Pancreas (tissue), 10 donors: ENCODE measurements around the gene ZNF524. TPM values are rescaled to one million over a fixed set of nuclear protein-coding genes. Genes with fewer than 3 reads are reported as not detected.

ENCODE experiments used
- ATAC-seq, 4 donors: fragments of 200-7000 bp; cut with Tn5 transposase; one replicate each; pipeline versions ENCODE4 v1.8.0 to v1.9.1; 2020; ENCODE audit warnings: mild to moderate bottlenecking in 4 of 4, moderate library complexity in 4 of 4
- DNase-seq, 6 donors: peaks; one replicate each; pipeline ENCODE4 v3.0.0-alpha.2; 2020
- FAIRE-seq: peaks from 2 replicates; lab custom pipeline; 2012; peaks lifted over from hg19 to GRCh38; lab: Jason Lieb, UNC
- H3K27ac ChIP-seq, 4 donors: fragments of 200-600 bp; sonication (generic); 1 replicate in 3 of 4; 2 replicates in 1 of 4; pipeline versions ENCODE4 v1.5.0 to v1.8.0; 2020
- H3K27me3 ChIP-seq, 4 donors: fragments of 200-600 bp; one replicate each; pipeline ENCODE4 v1.8.0; 2021
- H3K36me3 ChIP-seq, 3 donors: fragments of 200-600 bp; sonication (generic) in 1 of 3; one replicate each; pipeline versions ENCODE4 v1.5.0 to v1.8.0; 2020 to 2021
- H3K4me1 ChIP-seq, 3 donors: fragments of 200-600 bp; one replicate each; pipeline ENCODE4 v1.8.0; 2021
- H3K4me3 ChIP-seq, 4 donors: fragments of 200-600 bp; sonication (generic) in 2 of 4; one replicate each; pipeline versions ENCODE4 v1.5.0 to v1.8.0; 2020 to 2021
- H3K9me3 ChIP-seq, 4 donors: fragments of 200-600 bp; one replicate each; pipeline ENCODE4 v1.8.0; 2021
- WGBS, 2 donors: extraction: QIAGEN DNeasy Blood & Tissue Kit; methylation state at CpG; one replicate each; pipeline ENCODE4 v1.1.7; 2013; 5-methylcytosine and 5-hydroxymethylcytosine counted together
- intact Hi-C, 3 donors: fragments of 100-400 bp; cut with DNase I; formaldehyde crosslinking; loops; one replicate each; pipeline versions ENCODE4 v1.11.1 to v1.14.2; 2022
- polyA plus RNA-seq, 2 donors: library from polyadenylated mRNA; stranded (reverse); fragments of 200-250 nt; gene quantifications; one replicate each; pipeline ENCODE4 v1.2.3, GENCODE V29; 2013
- total RNA-seq, 6 donors: library from RNA; stranded (reverse); fragmentation: NEBNext Ultra II Directional in 4 of 6; extraction: Animal tissue kit (Norgen Biotek cat#: 25700) in 4 of 6; gene quantifications; one replicate each; pipeline versions ENCODE4 v1.2.1 to v1.2.4, GENCODE V29; 2021 to 2023
- TF ChIP-seq, protein P1 (sequence below), 4 donors: fragments of 200-600 bp; sonication (generic) in 3 of 4; IDR thresholded peaks; one replicate each; pipeline versions ENCODE4 v1.5.0 to v1.8.0; 2021; ENCODE audit warnings: antibody characterized with exemption in 4 of 4
- donor health status: healthy with polysubstance abuse.
- donor health status: DM: no; HTN: no; CAD: no; lungs with moderate emphysema.
- donor health status: DM: no; HTN: no; CAD: no.
- donor health status: control.
- donor health status: control.
- donor health status: Bipolar disorder and iron deficiency.
- donor health status: DM: yes; HTN: yes; CAD: no.
- donor health status: DM: no; HTN: no; CAD: no.
- donor health status: DM: no; HTN: no; CAD: no.
- donor health status: DM: yes; HTN: yes; CAD: no.

The ZNF524 gene
- total and polyA plus RNA-seq, 8 donors = 17.1 to 79.4 (median 33.1) TPM

DNA sequence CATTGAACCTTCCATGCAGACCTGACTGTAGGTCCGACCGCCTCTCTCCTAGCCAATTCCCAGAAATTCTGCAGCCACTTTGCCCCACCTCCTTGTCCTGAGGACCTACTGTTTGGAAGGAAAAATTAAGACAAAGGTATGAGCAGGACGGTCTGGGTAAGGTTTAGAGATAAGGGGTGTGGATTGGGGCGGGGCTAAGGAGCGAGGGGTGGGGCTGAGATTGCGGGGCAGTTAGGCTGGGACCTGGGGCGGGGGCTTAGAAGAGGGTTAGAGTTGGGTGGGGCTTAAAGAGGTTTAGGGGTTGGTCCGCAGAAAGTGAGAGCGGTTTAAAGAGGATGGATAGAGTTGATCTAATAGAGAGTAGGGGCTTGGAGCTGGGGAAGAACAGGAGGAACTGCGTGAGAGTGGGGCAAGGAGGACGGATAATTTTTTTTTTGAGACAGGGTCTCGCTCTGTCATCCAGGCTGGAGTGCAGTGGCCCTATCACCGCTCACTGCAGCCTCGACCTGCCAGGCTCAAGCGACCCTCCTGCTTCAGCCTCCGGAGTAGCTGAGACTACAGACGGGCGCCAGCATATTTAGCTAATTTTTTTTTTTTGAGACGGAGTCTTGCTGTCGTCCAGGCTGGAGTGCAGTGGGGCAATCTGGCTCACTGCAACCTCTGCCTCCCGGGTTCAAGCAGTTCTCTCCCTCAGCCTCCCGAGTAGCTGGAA lies 3.6 kb downstream of the ZNF524 start:
- H3K4me3 ChIP-seq = no peak overlapping the region
- H3K4me1 ChIP-seq = peaks cover 0 to 20% (median 0%) of the 10 kb centered on the region in 3 donors
- TF ChIP-seq, protein P1, sequence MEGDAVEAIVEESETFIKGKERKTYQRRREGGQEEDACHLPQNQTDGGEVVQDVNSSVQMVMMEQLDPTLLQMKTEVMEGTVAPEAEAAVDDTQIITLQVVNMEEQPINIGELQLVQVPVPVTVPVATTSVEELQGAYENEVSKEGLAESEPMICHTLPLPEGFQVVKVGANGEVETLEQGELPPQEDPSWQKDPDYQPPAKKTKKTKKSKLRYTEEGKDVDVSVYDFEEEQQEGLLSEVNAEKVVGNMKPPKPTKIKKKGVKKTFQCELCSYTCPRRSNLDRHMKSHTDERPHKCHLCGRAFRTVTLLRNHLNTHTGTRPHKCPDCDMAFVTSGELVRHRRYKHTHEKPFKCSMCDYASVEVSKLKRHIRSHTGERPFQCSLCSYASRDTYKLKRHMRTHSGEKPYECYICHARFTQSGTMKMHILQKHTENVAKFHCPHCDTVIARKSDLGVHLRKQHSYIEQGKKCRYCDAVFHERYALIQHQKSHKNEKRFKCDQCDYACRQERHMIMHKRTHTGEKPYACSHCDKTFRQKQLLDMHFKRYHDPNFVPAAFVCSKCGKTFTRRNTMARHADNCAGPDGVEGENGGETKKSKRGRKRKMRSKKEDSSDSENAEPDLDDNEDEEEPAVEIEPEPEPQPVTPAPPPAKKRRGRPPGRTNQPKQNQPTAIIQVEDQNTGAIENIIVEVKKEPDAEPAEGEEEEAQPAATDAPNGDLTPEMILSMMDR (IDR thresholded peaks at IDR 0.05) = no peak
- no peaks in the 10 kb centered on the region for H3K27me3 ChIP-seq
- no peaks in the 10 kb centered on the region for H3K9me3 ChIP-seq
- no peak for ATAC-seq
- FAIRE-seq = no peak
- no peaks in the 10 kb centered on the region for H3K36me3 ChIP-seq
- H3K27ac ChIP-seq = peak overlapping the region in 2 of 4 donors; percentile 88 to 90
- WGBS, 2 donors = 72 to 73% methylated on average over 22 of the region's 22 CpGs
- intact Hi-C loops = no loop called here
- DNase-seq = no peak

DNA sequence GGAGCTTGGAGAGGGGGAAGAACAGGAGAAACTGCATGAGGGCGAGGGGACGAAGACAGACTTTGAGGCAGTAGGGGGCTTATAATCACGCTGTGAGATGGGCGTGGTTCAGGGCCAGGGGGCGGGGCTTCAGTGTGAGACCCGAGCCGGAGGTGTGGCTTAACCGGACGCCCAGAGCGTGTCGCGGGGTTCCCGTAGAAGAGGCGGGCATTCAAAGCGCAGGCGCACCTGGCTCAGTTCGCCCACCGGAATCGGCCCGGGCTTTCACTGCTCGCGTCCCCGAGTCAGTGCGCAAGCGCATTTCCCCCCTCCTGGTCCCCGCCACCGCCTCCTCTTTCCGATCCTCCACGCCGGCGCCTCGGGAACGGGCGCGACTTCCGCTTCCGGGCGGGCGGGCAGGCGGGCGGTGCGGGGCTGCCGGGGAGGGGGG lies 5.1 kb downstream of the ZNF524 start:
- no peaks in the 10 kb centered on the region for H3K9me3 ChIP-seq
- TF ChIP-seq, protein P1 (IDR thresholded peaks at IDR 0.05) = no peak
- WGBS, 2 donors = 0% methylated on average over 29 to 43 of the region's 43 CpGs
- peak overlapping the region; percentile 69 to 90 (median 85) for H3K27ac ChIP-seq
- no peak for FAIRE-seq
- intact Hi-C loops = loop anchor here in 1 of 3 donors (5.0 kb wide), 1 partner anchor 88 kb away; no protein-coding TSS in a partner anchor
- peak; percentile 79 to 87 (median 84) for ATAC-seq
- DNase-seq = peak; percentile 95 to 99 (median 97)
- no peaks in the 10 kb centered on the region for H3K36me3 ChIP-seq
- no peaks in the 10 kb centered on the region for H3K27me3 ChIP-seq
- peaks cover 0 to 20% (median 0%) of the 10 kb centered on the region in 3 donors for H3K4me1 ChIP-seq
- peak overlapping the region; percentile 71 to 89 (median 79) for H3K4me3 ChIP-seq

DNA sequence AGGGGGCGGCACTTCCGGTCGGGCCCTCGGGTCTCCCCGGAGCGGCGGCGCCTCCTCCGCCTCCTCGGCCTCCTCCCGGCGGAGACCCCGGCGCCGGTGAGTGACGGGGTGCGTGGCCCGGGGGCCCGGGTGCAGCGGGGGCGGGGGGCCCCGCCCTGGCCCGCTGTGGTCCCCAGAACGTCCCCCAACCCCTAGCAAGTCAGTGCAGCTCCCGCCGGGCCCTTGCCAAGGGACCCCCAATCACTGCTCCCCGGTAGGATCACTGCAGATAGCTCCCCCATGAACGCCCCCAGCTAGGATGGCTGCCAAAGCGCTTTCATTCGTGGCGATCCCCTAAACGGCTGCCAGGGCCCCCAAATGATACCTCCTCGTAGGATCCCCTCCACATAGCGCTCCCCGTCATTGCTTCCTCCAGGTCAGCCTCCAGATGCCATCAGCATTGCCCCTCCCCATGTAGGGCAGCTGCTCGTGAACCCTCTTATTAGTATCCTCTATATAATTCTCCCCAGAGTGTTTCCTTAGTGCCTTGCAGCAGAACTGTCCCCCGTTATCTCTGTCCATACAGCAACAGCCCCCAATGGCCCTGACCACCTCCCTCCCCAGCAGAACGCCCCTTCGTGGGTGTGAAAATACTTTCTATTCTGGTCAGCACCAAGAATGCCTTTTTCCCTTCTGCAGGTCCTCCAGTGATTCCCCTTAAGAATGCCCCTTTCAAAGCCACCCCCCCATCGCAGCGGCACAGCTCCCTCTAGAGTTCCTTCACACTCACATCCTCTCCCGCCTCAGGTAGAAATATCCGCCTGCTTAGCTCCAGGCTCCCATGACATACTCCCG lies 5.8 kb downstream of the ZNF524 start, which contains the start of gene ZNF865:
Gene ZNF865 (plus strand): TSS at position 11 of the 834 bp plus-strand sequence. CDS start 7,972 bp downstream, outside the sequence.
- Histone ChIP-seq H3K27ac (peak within 1 kb of the TSS; percentile 69 to 90 (median 85)), H3K36me3 (no peaks in the 10 kb centered on the region), H3K4me1 (peaks cover 0 to 20% (median 0%) of the 10 kb centered on the region in 3 donors), H3K27me3 (no peaks in the 10 kb centered on the region), H3K4me3 (peak within 1 kb of the TSS; percentile 71 to 89 (median 79)), H3K9me3 (no peaks in the 10 kb centered on the region)
- FAIRE-seq (no peak), ATAC-seq (peak; percentile 43 to 62 (median 60)), DNase-seq (peak; percentile 66 to 80 (median 72))
- TF ChIP-seq, protein P1 (IDR thresholded peaks at IDR 0.05) = peak; percentile 18 to 39 (median 38)
- 0 to 1% methylated on average over 21 to 43 of the region's 44 CpGs for WGBS, 2 donors
- intact Hi-C loops = loop anchor here in 1 of 3 donors (5.0 kb wide), 1 partner anchor 89 kb away; no protein-coding TSS in a partner anchor

DNA sequence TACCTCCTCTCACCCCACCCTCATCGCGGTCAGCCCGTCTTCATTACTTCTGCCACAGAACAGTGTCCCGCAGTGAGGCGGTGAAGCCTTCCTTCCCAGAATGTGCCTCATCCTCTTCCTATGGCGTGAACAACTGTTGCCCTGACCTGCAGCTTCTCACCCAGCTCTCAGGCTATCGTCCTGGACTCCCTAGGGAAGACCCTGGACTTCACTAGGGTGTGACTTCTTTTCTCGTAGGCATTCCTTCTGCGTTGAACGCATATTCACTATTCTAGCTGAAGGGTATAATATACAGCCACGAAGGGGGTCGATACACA lies 6.3 kb downstream of the ZNF524 start:
- Histone ChIP-seq H3K4me3 (peak overlapping the region; percentile 71 to 89 (median 79)), H3K27me3 (no peaks in the 10 kb centered on the region), H3K27ac (peak overlapping the region in 2 of 4 donors; percentile 88 to 90), H3K9me3 (no peaks in the 10 kb centered on the region), H3K36me3 (no peaks in the 10 kb centered on the region), H3K4me1 (peaks cover 0 to 15% (median 0%) of the 10 kb centered on the region in 3 donors)
- intact Hi-C loops = loop anchor here in 1 of 3 donors (5.0 kb wide), 1 partner anchor 89 kb away; no protein-coding TSS in a partner anchor
- ATAC-seq = no peak
- DNase-seq = no peak
- 14 to 19% methylated on average over 12 of the region's 12 CpGs for WGBS, 2 donors
- no peak for FAIRE-seq
- TF ChIP-seq, protein P1 (IDR thresholded peaks at IDR 0.05) = no peak
